Astrocyte (in vitro differentiated cells and primary cell): ENCODE measurements around the gene REEP3.

Source experiments
- EZH2 ChIP-seq: IDR thresholded peaks from 2 replicates; pipeline ENCODE4 v1.6.1; 2012; ENCODE audit warnings: mild to moderate bottlenecking, low read length, inconsistent platforms; ENCODE audit not compliant: insufficient read depth
- TF ChIP-seq, protein P1 (sequence below): IDR thresholded peaks from 2 replicates; pipeline ENCODE4 v1.5.1; 2011; ENCODE audit warnings: low read depth, mild to moderate bottlenecking, inconsistent platforms, low read length, moderate library complexity; ENCODE audit not compliant: insufficient read depth

DNA sequence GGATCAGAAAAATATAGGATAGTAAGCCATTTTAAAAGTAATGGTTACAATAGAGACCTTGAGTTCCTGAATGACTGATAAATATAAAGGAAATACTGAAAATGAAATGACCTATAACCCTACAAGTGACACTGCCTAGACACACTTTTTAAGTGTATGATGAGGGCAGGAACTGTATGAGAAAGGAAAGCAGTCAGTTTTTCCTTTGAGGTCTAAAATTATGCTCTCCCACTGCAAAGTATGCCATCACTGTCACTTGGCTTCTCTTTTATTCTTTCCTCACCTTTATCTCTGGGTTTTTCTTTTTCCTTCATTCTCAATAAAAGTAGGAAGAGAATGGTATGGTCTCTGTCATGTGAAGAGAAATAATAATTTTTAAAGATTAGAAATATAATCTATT is 13.5 kb downstream of the REEP3 start:
- TF ChIP-seq, protein P1, sequence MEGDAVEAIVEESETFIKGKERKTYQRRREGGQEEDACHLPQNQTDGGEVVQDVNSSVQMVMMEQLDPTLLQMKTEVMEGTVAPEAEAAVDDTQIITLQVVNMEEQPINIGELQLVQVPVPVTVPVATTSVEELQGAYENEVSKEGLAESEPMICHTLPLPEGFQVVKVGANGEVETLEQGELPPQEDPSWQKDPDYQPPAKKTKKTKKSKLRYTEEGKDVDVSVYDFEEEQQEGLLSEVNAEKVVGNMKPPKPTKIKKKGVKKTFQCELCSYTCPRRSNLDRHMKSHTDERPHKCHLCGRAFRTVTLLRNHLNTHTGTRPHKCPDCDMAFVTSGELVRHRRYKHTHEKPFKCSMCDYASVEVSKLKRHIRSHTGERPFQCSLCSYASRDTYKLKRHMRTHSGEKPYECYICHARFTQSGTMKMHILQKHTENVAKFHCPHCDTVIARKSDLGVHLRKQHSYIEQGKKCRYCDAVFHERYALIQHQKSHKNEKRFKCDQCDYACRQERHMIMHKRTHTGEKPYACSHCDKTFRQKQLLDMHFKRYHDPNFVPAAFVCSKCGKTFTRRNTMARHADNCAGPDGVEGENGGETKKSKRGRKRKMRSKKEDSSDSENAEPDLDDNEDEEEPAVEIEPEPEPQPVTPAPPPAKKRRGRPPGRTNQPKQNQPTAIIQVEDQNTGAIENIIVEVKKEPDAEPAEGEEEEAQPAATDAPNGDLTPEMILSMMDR: no peak
- TF ChIP-seq EZH2: no peak
